Spleen (tissue), 7 donors: ENCODE results near the gene AMT.

Experiments
- POLR2A ChIP-seq, 3 donors: fragments of 450-650 bp; IDR thresholded peaks; one replicate each; pipeline ENCODE4 v1.5.1; 2017; ENCODE audit warnings: antibody characterized with exemption in 3 of 3, mild to moderate bottlenecking in 1 of 3
- POLR2AphosphoS5 ChIP-seq, 3 donors: sonication (generic); formaldehyde crosslinking; IDR thresholded peaks; one replicate each; pipeline ENCODE4 v1.5.1; 2017; ENCODE audit warnings: antibody characterized with exemption in 3 of 3
- TF ChIP-seq, protein P1 (sequence below), 11 experiments: fragments of 200-600 bp in 7 of 11; fragments of 450-650 bp in 4 of 11; sonication (generic) in 4 of 11; IDR thresholded peaks in 8 of 11; conservative IDR thresholded peaks in 3 of 11; 1 replicate in 7 of 11; 2 replicates in 4 of 11; pipeline versions ENCODE4 v1.4.0 to v1.8.0; 2016 to 2021; ENCODE audit warnings: antibody characterized with exemption in 11 of 11, inconsistent platforms in 4 of 11, mild to moderate bottlenecking in 1 of 11
- donor health status: DM: no; HTN: no; CAD: no; lungs with moderate emphysema.
- donor health status: DM: no; HTN: no; CAD: no.
- donor health status: DM: no; HTN: no; CAD: no.

DNA sequence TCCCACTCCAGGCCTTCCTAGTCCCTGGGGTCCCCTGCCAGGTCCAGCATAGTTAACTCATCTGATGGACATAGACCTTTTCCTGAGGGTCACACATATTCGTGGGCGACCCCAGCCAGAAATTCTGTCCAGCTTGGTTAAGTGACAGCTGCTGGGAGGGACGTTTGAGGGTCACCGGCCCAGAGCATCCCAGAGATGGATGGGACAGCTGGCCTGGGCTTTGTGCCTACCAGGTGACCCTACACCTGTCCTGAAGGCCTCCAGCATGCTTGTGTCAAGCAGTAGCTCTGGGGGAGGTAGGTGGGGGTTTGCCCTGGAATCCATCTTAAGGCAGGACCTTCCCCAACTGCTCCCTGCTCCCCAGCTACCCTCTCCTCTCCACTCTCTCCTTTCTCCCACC lies 38.7 kb upstream of the AMT start:
- TF ChIP-seq, protein P1, sequence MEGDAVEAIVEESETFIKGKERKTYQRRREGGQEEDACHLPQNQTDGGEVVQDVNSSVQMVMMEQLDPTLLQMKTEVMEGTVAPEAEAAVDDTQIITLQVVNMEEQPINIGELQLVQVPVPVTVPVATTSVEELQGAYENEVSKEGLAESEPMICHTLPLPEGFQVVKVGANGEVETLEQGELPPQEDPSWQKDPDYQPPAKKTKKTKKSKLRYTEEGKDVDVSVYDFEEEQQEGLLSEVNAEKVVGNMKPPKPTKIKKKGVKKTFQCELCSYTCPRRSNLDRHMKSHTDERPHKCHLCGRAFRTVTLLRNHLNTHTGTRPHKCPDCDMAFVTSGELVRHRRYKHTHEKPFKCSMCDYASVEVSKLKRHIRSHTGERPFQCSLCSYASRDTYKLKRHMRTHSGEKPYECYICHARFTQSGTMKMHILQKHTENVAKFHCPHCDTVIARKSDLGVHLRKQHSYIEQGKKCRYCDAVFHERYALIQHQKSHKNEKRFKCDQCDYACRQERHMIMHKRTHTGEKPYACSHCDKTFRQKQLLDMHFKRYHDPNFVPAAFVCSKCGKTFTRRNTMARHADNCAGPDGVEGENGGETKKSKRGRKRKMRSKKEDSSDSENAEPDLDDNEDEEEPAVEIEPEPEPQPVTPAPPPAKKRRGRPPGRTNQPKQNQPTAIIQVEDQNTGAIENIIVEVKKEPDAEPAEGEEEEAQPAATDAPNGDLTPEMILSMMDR (IDR thresholded peaks at IDR 0.05 in 8 of 11, conservative IDR thresholded peaks at IDR 0.05 in 3 of 11): no peak
- no peak for TF ChIP-seq POLR2A (IDR thresholded peaks at IDR 0.05)
- no peak for TF ChIP-seq POLR2AphosphoS5 (IDR thresholded peaks at IDR 0.05)
